ENCODE data around the gene FBN2. TPM values are rescaled to one million over a fixed set of nuclear protein-coding genes. Genes with fewer than 3 reads are reported as not detected.

The FBN2 gene
- total RNA-seq, 1 donor from 2014 or later, result 0.58 TPM

DNA sequence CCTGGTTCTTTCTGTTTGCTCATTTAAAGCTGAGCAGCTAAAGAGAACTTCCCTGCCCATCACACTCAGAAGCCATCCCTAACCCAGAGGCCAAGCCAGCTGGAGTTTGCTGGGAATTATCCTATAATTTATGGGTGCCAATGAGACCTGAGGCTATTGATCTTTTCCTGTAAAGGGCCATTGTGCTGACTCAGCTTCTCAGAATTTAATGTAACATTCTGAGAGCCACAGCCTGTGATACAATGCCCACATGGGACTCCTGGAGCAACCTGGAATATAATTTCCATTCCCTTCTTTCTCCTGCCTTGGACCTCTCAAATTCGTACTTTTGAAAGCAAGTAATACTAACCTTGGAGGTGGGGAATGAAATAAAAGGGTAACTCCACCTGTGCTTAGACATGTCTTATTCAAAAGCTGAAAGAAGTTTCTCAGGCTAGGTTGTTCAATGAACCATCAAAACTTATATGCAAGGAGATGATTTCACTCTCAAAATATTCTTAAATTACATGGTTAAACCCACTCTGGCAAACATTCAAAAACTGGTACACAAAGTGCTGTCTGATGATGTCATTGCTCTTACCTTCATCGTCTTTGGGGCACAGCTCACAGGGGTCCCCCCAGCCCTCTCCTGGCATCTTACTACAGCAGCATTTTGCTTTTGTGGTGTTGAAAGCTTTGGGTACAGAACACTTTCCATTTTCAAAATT, 247.7 kb downstream of the FBN2 start:
- intact Hi-C loops (cut with DNase I), result no loop called here

GRCh38 chr5:128287740-128288139, 250.3 kb downstream of the FBN2 start:
- no peak for ATAC-seq
- intact Hi-C loops (cut with DNase I), result no loop called here
- no peak for TF ChIP-seq CTCF (IDR thresholded peaks at IDR 0.05)
- no peaks in the 10 kb centered on the region for H3K36me3 ChIP-seq
- no peaks in the 10 kb centered on the region for H3K4me1 ChIP-seq
- H3K9me3 ChIP-seq, result no peaks in the 10 kb centered on the region
- H3K27me3 ChIP-seq, result no peaks in the 10 kb centered on the region
- DNase-seq, result no peak
- no peak overlapping the region for H3K4me3 ChIP-seq
- H3K27ac ChIP-seq, result no peak overlapping the region

More for the DNA sequence above, 247.7 kb downstream of the FBN2 start:
- no peak for TF ChIP-seq CTCF (IDR thresholded peaks at IDR 0.05)
- ATAC-seq (no peak), DNase-seq (no peak)
- Histone ChIP-seq H3K4me1 (no peaks in the 10 kb centered on the region), H3K9me3 (no peaks in the 10 kb centered on the region), H3K4me3 (no peak overlapping the region), H3K27ac (no peak overlapping the region), H3K27me3 (no peaks in the 10 kb centered on the region), H3K36me3 (no peaks in the 10 kb centered on the region)

DNA sequence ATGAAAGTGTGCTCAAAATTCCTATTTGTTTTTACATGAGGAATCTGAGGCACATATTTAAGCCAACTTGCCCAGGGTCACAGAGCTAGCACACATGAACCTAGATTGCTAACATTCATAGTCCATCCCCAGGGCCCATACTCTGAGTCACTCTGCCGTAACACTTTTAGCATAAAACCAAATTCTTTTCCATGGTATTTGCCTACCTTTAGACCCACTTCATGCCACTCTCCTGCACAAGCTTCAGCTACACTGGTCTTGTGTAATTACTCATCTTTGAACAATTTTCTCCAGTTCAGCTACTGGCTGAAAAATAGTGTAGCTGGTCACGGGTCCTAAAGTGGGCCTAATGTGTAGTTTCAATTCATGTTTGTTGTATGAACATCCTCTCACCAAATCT, 253.8 kb downstream of the FBN2 start:
- H3K36me3 ChIP-seq, result no peaks in the 10 kb centered on the region
- H3K9me3 ChIP-seq, result no peaks in the 10 kb centered on the region
- H3K4me3 ChIP-seq, result no peak overlapping the region
- ATAC-seq (no peak), DNase-seq (no peak)
- no peak overlapping the region for H3K27ac ChIP-seq
- TF ChIP-seq CTCF (IDR thresholded peaks at IDR 0.05), result no peak
- intact Hi-C loops (cut with DNase I), result no loop called here
- no peaks in the 10 kb centered on the region for H3K27me3 ChIP-seq
- no peaks in the 10 kb centered on the region for H3K4me1 ChIP-seq

DNA sequence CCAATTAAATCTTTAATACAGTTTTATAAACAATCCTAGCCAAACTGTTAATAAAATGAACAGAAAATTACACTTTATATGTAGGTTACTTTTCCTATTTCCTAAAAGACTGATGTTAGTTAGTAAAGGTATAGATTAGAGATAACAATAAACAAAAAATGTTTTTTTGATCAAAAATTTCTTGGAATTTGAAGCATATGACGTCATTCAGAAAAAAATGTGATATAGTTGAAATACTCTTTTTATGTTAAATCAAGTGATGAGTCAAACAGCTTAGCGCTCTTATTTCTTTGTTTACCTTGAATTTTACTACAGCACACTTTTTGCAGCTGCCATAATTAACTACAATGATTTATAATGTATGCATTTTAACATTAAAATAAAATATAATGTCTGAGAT, 258.7 kb downstream of the FBN2 start:
- Histone ChIP-seq H3K27ac (no peak overlapping the region), H3K27me3 (no peaks in the 10 kb centered on the region), H3K4me1 (no peaks in the 10 kb centered on the region), H3K36me3 (no peaks in the 10 kb centered on the region), H3K4me3 (no peak overlapping the region), H3K9me3 (no peaks in the 10 kb centered on the region)
- DNase-seq (no peak), ATAC-seq (no peak)
- intact Hi-C loops (cut with DNase I), result no loop called here
- no peak for TF ChIP-seq CTCF (IDR thresholded peaks at IDR 0.05)

DNA sequence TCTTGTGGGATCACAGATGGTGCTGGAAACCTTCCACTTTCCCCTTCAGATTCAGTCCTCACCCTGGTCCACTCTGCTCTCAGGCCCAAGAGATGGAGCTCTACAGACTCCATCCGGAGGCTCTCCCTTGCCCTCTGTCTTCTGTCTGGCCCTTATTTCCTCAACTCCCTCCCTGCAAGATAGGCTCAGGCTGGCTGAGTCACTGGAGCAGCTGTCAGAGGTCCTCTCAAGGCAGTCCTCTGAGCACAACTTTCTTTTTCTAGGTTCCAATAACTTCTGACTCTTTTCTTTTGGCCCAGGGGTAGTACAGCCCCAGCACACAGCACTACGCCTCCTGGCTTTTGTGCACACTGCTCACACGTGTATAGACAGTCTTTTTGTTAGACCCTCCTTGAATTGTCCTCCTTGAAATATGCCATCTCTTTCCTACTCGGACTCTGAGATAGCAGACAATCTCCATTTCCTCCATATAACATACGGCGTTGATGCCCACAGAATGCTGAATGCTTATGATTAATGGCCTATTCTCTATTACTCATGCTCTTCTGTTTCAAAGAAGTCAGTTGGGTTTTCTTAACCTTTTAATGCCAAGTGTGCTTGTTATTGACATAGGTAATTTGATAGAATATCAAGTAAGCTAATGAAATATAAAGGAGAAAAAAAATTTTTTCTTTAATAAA, 261.4 kb downstream of the FBN2 start:
- H3K27ac ChIP-seq, result no peak overlapping the region
- H3K36me3 ChIP-seq, result no peaks in the 10 kb centered on the region
- DNase-seq, result no peak
- H3K9me3 ChIP-seq, result no peaks in the 10 kb centered on the region
- intact Hi-C loops (cut with DNase I), result no loop called here
- ATAC-seq, result no peak
- no peaks in the 10 kb centered on the region for H3K27me3 ChIP-seq
- H3K4me3 ChIP-seq, result no peak overlapping the region
- H3K4me1 ChIP-seq, result no peaks in the 10 kb centered on the region
- no peak for TF ChIP-seq CTCF (IDR thresholded peaks at IDR 0.05)

Data from upper lobe of right lung (tissue), 1 donor.